Measurements from ENCODE around the gene CMKLR1.
A peak's percentile ranks its signal among the peaks of the same experiment; 100 is the strongest.

CMKLR1 gene

GRCh38 chr12:108360487-108360886, 21.4 kb upstream of the CMKLR1 start:
- DNase-seq = no peak

DNA sequence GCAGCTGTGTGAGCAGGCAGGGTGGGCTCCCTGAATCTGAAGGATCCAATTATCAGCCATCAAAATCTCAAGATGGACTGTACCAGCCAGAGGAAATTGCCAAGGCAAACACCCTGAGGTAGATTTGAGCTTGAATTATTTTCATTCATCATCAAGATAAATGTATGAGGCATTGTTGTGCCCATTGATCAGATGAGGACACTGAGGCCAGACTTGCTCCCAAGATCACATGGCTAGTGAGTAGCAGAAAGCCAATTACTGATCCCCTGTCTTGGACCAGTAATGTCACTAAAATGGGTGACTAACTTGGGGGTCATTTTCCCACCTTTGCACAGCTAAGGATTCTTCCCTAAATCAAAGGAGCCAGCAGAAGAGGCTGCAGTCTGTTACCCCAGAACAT, 20.9 kb upstream of the CMKLR1 start:
- no peak for DNase-seq

DNA sequence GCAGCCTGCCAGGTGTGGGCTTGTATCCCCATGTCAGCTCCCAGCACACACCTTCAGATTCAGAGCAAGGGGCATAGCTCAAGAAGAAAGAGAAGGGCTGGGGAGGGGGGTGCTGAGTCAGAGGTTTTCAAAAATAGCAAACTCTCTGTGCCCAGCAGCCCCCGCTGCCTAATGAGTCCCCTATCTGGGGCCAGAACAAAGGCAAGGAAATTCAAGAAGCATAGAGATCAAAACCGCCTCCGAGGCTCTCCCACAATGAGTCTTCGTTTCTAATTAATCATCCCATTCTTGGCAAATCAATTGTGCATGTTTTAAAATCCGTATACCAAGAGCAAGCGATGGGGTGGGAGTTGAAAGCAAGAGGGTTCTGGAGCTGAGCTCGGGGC, 19.5 kb upstream of the CMKLR1 start:
- DNase-seq = no peak

DNA sequence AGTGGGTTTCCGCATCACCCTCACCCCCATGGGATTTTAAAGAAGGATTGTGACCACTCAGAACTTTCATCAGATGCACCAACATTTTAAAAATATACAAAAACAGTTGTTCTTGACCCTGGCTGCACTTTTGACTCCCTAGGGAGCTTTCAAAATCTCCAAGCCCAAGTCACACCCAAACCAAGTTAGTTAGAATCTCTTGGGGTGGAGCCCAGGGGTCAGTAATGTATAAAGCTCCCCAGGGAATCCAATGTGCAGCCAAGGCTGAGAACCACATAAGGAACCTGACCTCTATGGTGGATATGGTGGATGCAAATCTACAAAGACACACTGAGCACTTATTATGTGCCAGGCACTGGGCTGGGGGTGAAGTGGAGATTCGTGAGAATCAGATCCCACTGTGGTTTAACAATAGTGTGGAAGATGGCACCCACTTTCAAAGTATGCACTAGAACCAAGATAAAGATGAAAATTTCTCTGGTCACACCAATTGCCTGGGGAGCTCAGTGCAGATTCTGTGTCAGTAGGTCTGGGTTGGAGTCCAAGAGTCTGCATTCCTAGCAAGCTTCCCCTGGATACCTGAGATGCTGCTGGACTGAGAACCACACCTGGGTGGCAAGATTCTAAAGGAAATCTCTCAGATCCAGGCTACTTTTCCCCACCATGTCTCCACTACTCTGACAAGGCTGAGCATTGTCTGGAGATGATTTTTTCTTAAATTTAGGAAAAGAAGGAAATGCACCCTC, 18.9 kb upstream of the CMKLR1 start:
- DNase-seq = no peak

- DNase-seq = no peak
Measured at GRCh38 chr12:108356835-108357806, 18.0 kb upstream of the CMKLR1 start.

DNA sequence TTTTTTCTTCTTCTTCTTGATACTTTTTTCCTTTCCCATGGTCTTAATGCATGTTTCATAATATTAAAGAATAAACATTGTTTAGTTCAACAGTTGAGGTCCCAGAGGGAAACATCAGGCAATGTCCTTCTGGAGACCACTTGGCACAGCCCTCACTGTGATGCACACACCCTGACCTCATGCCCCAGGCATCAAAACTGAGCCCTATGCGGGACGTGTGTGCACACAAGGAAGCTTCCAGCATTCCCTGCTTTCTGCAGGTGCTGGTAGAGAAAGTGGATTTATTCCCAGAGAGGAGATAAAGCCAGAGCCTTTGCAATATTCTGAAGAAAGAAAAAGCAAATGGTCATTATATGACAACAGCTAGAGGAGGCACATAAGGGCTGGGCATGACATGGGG, 16.0 kb upstream of the CMKLR1 start:
- no peak for DNase-seq

DNA sequence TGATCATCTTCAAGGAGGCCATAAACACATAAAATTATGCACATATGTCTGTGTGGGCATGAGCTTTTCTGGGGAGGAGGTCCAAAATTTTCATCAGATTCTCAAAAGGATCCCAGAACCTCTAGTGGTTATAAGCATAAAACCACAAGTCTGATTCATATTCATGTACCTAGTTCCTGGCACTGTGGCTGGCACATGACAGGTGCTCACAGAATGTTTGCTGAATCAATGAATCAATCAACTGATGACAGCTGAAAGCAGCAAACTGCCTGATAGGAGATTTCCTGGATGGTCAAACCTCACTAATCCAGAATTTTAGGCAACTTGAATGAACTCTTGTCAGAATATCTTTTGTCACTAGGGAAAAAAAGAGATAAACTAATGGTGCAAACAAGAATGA, 13.5 kb upstream of the CMKLR1 start:
- no peak for DNase-seq

GRCh38 chr12:108350511-108350910, 11.4 kb upstream of the CMKLR1 start:
- DNase-seq = no peak

- DNase-seq = peak; percentile 47
Measured at GRCh38 chr12:108349278-108349688, 10.2 kb upstream of the CMKLR1 start.

GRCh38 chr12:108348842-108349241, 9.7 kb upstream of the CMKLR1 start:
- DNase-seq = no peak

DNA sequence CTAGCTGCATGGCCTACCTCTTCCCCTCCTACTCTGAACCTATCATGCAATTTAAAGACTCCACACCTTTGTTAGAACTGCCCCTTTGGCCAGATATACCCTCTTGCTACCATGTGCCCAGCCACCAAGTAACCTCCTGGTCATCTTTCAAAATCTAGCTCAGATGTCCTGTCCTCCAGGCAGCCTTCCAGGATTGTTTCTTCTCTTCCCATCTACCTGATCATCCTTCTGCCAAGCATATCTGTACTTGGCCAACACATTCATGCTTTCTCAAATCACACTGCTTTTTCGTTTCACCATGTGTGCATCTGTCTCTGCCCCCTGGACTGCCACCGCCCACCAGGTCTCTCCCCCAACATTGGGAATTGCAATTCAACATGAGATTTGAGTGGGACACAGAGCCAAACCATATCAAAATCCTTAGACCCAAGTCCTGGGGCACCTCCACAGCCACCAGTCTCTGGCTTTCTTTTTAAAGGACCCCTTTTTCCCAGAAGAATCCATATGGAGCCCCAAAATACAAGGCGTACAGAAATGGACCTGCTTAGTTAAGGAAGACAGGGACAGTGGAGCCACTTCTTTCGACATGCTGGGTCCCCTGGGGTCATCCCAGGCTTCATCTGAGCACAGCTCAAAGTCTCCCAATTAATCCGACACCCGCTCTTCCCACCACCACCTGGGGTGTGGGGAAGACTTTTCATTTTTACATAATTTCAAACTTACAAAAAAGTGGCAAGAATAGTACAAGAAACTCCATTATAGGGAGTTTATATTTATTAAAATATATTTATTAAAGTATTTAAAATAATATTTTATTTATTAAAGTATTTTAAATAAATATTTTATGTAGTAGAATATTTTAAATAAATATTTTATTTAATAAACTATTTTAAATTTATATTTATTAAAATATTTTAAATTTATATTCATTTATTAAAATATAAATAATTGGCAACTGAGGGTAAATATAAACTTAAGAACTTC, 7.9 kb upstream of the CMKLR1 start:
- DNase-seq = no peak

DNA sequence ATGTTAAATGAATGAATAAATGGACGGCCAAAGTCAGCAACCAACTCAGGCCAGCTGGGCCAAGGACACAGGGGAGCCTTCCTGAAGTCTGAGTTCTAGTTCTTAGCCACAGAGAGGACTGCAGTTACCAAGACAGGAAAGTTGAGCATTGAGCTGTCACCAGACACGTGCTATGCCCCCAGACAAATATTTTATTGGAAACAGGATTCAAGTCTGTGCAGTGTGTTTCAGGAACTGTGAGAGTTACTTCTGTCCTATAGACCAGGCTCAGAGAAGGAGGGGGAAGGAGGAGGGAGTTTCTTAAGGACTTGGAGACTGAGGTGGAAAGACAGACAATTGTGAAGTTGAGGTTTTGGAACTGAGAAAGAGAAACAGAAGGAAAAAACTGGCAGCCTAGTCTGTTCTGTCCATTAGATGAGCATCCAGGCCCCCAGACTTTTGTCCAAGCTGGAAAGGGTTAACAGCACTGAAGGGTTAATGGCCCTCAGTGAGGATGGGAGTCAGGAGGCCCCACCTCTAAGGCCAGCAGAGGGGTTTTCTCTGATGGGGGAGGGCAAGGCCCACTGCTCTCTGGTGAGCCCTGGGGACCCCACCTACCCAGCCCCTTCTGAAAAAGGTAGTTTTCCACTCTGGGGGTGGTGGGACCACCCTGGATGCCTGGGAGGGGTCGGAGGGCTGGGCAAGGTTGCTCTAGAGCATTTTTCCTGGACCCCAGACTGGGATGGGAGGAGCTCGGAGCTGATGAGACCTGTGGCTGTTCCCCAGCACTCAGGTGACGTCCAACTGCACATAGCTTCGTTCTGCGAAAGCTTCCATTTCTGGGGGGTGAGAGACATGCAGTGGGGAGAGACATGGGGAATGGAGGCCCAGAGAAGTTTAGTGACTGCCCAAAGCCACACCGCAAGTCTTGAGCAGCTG, 6.9 kb upstream of the CMKLR1 start:
- DNase-seq = no peak

DNA sequence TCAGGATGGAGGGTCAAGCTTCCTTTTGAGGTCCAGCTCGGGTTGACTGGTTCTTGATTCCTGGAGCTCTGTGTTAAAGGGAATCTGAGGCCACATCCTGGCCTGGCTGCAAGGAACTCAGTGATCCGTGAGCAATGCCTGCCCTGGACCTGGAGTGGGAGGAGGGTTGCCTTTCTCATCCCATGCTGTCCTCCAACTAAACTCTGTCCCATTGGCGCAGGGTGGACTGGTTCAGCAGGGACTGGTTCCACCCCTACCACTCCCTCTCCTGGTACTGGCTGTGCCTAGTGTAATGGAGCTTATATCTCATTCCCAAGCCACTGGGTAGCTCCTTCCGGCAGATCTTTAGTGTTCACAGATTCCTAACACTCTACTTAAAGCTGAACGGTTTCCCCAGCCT, 3.9 kb upstream of the CMKLR1 start:
- DNase-seq = no peak

DNA sequence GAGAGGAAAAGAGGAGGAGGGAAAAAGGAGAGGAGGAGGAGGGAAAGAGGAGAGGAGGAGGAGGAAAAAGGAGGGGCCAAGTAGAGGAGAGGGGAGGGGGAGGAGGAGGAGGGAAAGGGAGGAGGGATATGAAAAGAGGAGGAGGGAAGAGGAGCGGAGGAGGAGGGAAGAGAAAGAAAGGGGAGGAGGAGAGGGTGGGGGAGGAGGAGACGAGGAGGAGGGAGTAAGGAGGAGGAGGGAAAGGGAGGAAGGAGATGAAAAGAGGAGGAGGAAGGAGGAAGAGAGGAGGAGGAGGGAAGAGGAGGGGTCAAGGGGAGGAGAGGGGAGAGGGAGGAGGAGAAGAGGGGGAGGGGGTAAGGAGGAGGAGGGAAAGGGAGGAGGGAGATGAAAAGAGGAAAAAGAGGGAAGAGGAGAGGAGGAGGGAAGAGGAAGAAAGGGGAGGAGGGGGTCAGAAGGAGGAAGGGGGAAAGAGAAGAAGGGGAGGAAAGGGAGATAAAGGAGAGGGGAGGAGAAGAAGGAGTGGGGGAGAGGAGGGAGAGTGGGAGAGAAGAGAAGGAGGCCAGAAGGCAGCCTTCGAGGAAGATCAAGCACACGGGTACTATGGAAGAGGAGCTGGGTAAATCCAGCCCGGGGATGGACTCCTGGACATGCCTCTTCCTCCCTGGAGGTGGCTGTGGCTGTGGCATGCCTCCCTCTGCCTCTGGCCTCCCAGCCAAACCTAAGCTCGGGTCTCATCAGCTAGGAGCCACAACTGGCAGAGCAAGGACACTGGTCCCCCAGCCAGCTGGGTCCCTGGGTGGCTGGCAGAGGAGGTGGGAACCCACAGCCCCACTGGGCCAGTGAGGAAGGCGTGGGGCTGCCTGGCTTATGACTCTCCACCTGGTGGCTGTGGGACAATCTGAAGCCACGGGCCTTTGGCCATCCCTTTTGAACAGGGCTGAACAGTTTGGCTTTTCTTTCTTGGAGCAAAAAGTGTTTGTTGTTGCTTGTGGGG, 3.0 kb upstream of the CMKLR1 start:
- DNase-seq = no peak

DNA sequence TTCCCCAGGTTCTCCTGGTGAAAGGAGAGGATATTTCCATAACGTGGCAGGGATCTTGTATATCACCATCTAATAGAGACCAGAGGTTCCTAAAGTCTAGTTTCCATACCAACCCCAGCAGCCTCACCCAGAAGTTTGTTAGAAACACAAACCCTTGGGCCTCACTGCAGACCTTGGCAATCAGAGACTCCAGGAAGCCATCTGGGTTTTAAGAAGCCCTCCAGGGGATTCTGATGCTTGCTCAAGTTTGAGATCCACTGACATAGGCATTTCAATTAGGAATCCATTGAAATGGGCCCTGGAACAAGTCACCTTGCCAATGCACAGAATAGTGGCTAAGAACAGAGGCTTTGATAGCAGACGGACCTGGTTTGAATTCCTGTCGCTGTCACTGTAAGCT, 2.2 kb upstream of the CMKLR1 start:
- DNase-seq = no peak

DNA sequence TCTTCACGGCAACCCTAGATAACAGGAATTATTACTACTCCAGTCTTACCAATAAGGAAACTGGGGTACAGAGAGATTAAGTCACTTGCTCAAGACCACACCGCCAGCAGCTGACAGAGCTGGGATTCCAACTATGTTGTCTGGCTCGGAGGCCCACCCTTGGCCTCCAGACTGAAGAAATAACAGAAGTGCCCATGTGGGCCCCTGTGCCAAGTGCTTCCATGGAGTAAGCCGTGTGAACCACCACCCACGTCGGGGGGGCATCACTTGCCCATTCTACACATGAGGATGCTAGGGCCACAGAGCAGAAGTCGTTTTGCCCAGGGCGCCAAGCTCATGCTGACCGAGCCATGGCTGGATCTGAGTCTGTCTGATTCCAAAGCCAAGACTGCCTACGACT, 926 bp upstream of the CMKLR1 start:
- peak; percentile 51 for DNase-seq

GRCh38 chr12:108337235-108338223, 1.6 kb downstream of the CMKLR1 start:
- DNase-seq = no peak

- no peak for DNase-seq
Measured at GRCh38 chr12:108335349-108336119, 3.6 kb downstream of the CMKLR1 start.

All from right hindlimb (tissue), 1 donor.